Pancreas (tissue), 10 donors: Measurements from ENCODE around the gene ZBTB20. TPM values are rescaled to one million over a fixed set of nuclear protein-coding genes. Genes with fewer than 3 reads are reported as not detected.

Source experiments
- ATAC-seq, 4 donors: fragments of 200-7000 bp; cut with Tn5 transposase; one replicate each; pipeline versions ENCODE4 v1.8.0 to v1.9.1; 2020; ENCODE audit warnings: mild to moderate bottlenecking in 4 of 4, moderate library complexity in 4 of 4
- DNase-seq, 6 donors: peaks; one replicate each; pipeline ENCODE4 v3.0.0-alpha.2; 2020
- FAIRE-seq: peaks from 2 replicates; lab custom pipeline; 2012; peaks lifted over from hg19 to GRCh38; lab: Jason Lieb, UNC
- H3K27ac ChIP-seq, 4 donors: fragments of 200-600 bp; sonication (generic); 1 replicate in 3 of 4; 2 replicates in 1 of 4; pipeline versions ENCODE4 v1.5.0 to v1.8.0; 2020
- H3K27me3 ChIP-seq, 4 donors: fragments of 200-600 bp; one replicate each; pipeline ENCODE4 v1.8.0; 2021
- H3K36me3 ChIP-seq, 3 donors: fragments of 200-600 bp; sonication (generic) in 1 of 3; one replicate each; pipeline versions ENCODE4 v1.5.0 to v1.8.0; 2020 to 2021
- H3K4me1 ChIP-seq, 3 donors: fragments of 200-600 bp; one replicate each; pipeline ENCODE4 v1.8.0; 2021
- H3K4me3 ChIP-seq, 4 donors: fragments of 200-600 bp; sonication (generic) in 2 of 4; one replicate each; pipeline versions ENCODE4 v1.5.0 to v1.8.0; 2020 to 2021
- H3K9me3 ChIP-seq, 4 donors: fragments of 200-600 bp; one replicate each; pipeline ENCODE4 v1.8.0; 2021
- WGBS, 2 donors: extraction: QIAGEN DNeasy Blood & Tissue Kit; methylation state at CpG; one replicate each; pipeline ENCODE4 v1.1.7; 2013; 5-methylcytosine and 5-hydroxymethylcytosine counted together
- intact Hi-C, 3 donors: fragments of 100-400 bp; cut with DNase I; formaldehyde crosslinking; loops; one replicate each; pipeline versions ENCODE4 v1.11.1 to v1.14.2; 2022
- polyA plus RNA-seq, 2 donors: library from polyadenylated mRNA; stranded (reverse); fragments of 200-250 nt; gene quantifications; one replicate each; pipeline ENCODE4 v1.2.3, GENCODE V29; 2013
- total RNA-seq, 6 donors: library from RNA; stranded (reverse); fragmentation: NEBNext Ultra II Directional in 4 of 6; extraction: Animal tissue kit (Norgen Biotek cat#: 25700) in 4 of 6; gene quantifications; one replicate each; pipeline versions ENCODE4 v1.2.1 to v1.2.4, GENCODE V29; 2021 to 2023
- TF ChIP-seq, protein P1 (sequence below), 4 donors: fragments of 200-600 bp; sonication (generic) in 3 of 4; IDR thresholded peaks; one replicate each; pipeline versions ENCODE4 v1.5.0 to v1.8.0; 2021; ENCODE audit warnings: antibody characterized with exemption in 4 of 4
- donor health status: healthy with polysubstance abuse.
- donor health status: DM: no; HTN: no; CAD: no; lungs with moderate emphysema.
- donor health status: DM: no; HTN: no; CAD: no.
- donor health status: control.
- donor health status: control.
- donor health status: Bipolar disorder and iron deficiency.
- donor health status: DM: yes; HTN: yes; CAD: no.
- donor health status: DM: no; HTN: no; CAD: no.
- donor health status: DM: no; HTN: no; CAD: no.
- donor health status: DM: yes; HTN: yes; CAD: no.

The ZBTB20 gene
- total and polyA plus RNA-seq, 8 donors: 1.3 to 81.5 (median 43.7) TPM

- FAIRE-seq (no peak), ATAC-seq (no peak), DNase-seq (no peak)
- H3K36me3 ChIP-seq: no peaks in the 10 kb centered on the region
- intact Hi-C loops: loop anchor here in 1 of 3 donors (10.0 kb wide), 1 partner anchor 340 kb away; no protein-coding TSS in a partner anchor
- TF ChIP-seq, protein P1, sequence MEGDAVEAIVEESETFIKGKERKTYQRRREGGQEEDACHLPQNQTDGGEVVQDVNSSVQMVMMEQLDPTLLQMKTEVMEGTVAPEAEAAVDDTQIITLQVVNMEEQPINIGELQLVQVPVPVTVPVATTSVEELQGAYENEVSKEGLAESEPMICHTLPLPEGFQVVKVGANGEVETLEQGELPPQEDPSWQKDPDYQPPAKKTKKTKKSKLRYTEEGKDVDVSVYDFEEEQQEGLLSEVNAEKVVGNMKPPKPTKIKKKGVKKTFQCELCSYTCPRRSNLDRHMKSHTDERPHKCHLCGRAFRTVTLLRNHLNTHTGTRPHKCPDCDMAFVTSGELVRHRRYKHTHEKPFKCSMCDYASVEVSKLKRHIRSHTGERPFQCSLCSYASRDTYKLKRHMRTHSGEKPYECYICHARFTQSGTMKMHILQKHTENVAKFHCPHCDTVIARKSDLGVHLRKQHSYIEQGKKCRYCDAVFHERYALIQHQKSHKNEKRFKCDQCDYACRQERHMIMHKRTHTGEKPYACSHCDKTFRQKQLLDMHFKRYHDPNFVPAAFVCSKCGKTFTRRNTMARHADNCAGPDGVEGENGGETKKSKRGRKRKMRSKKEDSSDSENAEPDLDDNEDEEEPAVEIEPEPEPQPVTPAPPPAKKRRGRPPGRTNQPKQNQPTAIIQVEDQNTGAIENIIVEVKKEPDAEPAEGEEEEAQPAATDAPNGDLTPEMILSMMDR (IDR thresholded peaks at IDR 0.05): no peak
- no peaks in the 10 kb centered on the region for H3K9me3 ChIP-seq
- no peaks in the 10 kb centered on the region for H3K4me1 ChIP-seq
- WGBS, 2 donors: 88% methylated on average over 2 of the region's 2 CpGs
- H3K27ac ChIP-seq: no peak overlapping the region
- H3K27me3 ChIP-seq: no peaks in the 10 kb centered on the region
- H3K4me3 ChIP-seq: no peak overlapping the region
Observed at GRCh38 chr3:115165266-115165665, 18.2 kb upstream of the ZBTB20 start.

- FAIRE-seq: no peak
- H3K27ac ChIP-seq: no peak overlapping the region
- H3K4me3 ChIP-seq: no peak overlapping the region
- no peak for ATAC-seq
- H3K27me3 ChIP-seq: no peaks in the 10 kb centered on the region
- TF ChIP-seq, protein P1 (IDR thresholded peaks at IDR 0.05): no peak
- DNase-seq: no peak
- intact Hi-C loops: loop anchor here in 1 of 3 donors (10.0 kb wide), 1 partner anchor 340 kb away; no protein-coding TSS in a partner anchor
- 87 to 90% methylated on average over 3 of the region's 3 CpGs for WGBS, 2 donors
- H3K4me1 ChIP-seq: no peaks in the 10 kb centered on the region
- H3K9me3 ChIP-seq: no peaks in the 10 kb centered on the region
- no peaks in the 10 kb centered on the region for H3K36me3 ChIP-seq
Observed at GRCh38 chr3:115164374-115165221, 17.5 kb upstream of the ZBTB20 start.

DNA sequence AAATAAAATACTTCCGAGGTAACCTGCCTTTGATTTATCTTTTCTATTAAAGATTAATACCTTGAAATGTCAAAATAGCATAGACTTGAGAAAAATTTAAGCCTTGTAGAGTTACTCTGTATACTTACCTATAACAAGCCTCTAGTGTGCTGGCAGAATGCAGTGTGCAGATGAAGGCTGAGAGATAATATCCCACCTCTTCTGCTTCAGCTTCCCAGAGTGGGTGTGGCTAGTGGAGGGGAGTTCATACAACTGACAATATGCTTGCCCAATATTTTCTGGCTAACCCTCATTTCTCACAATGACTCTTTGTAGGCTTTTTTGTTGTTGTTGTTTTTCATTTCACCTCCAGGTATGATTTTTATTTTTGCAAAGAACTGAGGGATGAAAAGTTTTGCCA, 15.7 kb upstream of the ZBTB20 start:
- Histone ChIP-seq H3K27ac (no peak overlapping the region), H3K27me3 (no peaks in the 10 kb centered on the region), H3K4me1 (no peaks in the 10 kb centered on the region), H3K9me3 (no peaks in the 10 kb centered on the region), H3K4me3 (no peak overlapping the region), H3K36me3 (no peaks in the 10 kb centered on the region)
- intact Hi-C loops: loop anchor here in 1 of 3 donors (10.0 kb wide), 1 partner anchor 338 kb away; no protein-coding TSS in a partner anchor
- DNase-seq: no peak
- no peak for ATAC-seq
- WGBS, 2 donors: 59 to 61% methylated on average over 1 of the region's 1 CpG
- TF ChIP-seq, protein P1 (IDR thresholded peaks at IDR 0.05): no peak
- FAIRE-seq: no peak

GRCh38 chr3:115161866-115162265, 14.8 kb upstream of the ZBTB20 start:
- Histone ChIP-seq H3K4me1 (no peaks in the 10 kb centered on the region), H3K27ac (no peak overlapping the region), H3K36me3 (no peaks in the 10 kb centered on the region), H3K4me3 (no peak overlapping the region), H3K9me3 (no peaks in the 10 kb centered on the region), H3K27me3 (no peaks in the 10 kb centered on the region)
- ATAC-seq (no peak), DNase-seq (no peak), FAIRE-seq (no peak)
- intact Hi-C loops: loop anchor here in 1 of 3 donors (10.0 kb wide), 1 partner anchor 337 kb away; no protein-coding TSS in a partner anchor
- 51 to 64% methylated on average over 1 of the region's 1 CpG for WGBS, 2 donors
- TF ChIP-seq, protein P1 (IDR thresholded peaks at IDR 0.05): no peak
